Inflammatory macrophage (primary cell): ENCODE data around the gene KIFC3.
"Not testable (repeated sequence)": the region's sequence is repeated elsewhere in the genome, so short reads cannot be mapped to it uniquely, and the experiment has no call there.

Source experiments
- DNase-seq, 2 donors: peaks; one replicate each; pipeline ENCODE4 v3.0.0-alpha.2; 2020 to 2022

Gene KIFC3

GRCh38 chr16:57785924-57786323 is 16.4 kb downstream of the KIFC3 start:
- no peak for DNase-seq

- no peak for DNase-seq
Measured at GRCh38 chr16:57785385-57785784, 16.9 kb downstream of the KIFC3 start.

GRCh38 chr16:57784334-57784733 is 18.0 kb downstream of the KIFC3 start:
- no peak for DNase-seq

- no peak for DNase-seq
Measured at GRCh38 chr16:57783883-57784282, 18.4 kb downstream of the KIFC3 start.

GRCh38 chr16:57783116-57783515 is 19.2 kb downstream of the KIFC3 start:
- no peak for DNase-seq

- not testable (repeated sequence) for DNase-seq
Measured at GRCh38 chr16:57782607-57783055, 19.7 kb downstream of the KIFC3 start.

- peak; percentile 70 to 81 for DNase-seq
Measured at GRCh38 chr16:57781741-57782606, 20.3 kb downstream of the KIFC3 start.

- no peak for DNase-seq
Measured at GRCh38 chr16:57781349-57781740, 20.9 kb downstream of the KIFC3 start.

GRCh38 chr16:57779836-57780235 is 22.5 kb downstream of the KIFC3 start:
- not testable (repeated sequence) for DNase-seq

GRCh38 chr16:57778658-57779057 is 23.6 kb downstream of the KIFC3 start:
- no peak for DNase-seq

- DNase-seq = no peak
Measured at GRCh38 chr16:57775661-57776469, 26.4 kb downstream of the KIFC3 start.

- DNase-seq = peak in 1 of 2 donors; percentile 30
Measured at GRCh38 chr16:57774705-57775285, 27.5 kb downstream of the KIFC3 start.

GRCh38 chr16:57773655-57774295 is 28.5 kb downstream of the KIFC3 start:
- DNase-seq = peak in 1 of 2 donors; percentile 15

- no peak for DNase-seq
Measured at GRCh38 chr16:57773019-57773418, 29.3 kb downstream of the KIFC3 start.

- DNase-seq = no peak
Measured at GRCh38 chr16:57771141-57771785, 31.0 kb downstream of the KIFC3 start.

- no peak for DNase-seq
Measured at GRCh38 chr16:57770361-57770760, 31.9 kb downstream of the KIFC3 start.

- no peak for DNase-seq
Measured at GRCh38 chr16:57769541-57770145, 32.6 kb downstream of the KIFC3 start.

GRCh38 chr16:57766714-57767348 is 35.5 kb downstream of the KIFC3 start:
- no peak for DNase-seq

GRCh38 chr16:57765160-57765728 is 37.0 kb downstream of the KIFC3 start:
- DNase-seq = no peak

GRCh38 chr16:57764341-57765159 is 37.7 kb downstream of the KIFC3 start:
- peak; percentile 79 to 90 for DNase-seq
